Forelimb muscle (tissue), 1 donor: Measurements from ENCODE around the gene GNG10. TPM values are rescaled to one million over a fixed set of nuclear protein-coding genes. Genes with fewer than 3 reads are reported as not detected.
"Not testable (repeated sequence)": the region's sequence is repeated elsewhere in the genome, so short reads cannot be mapped to it uniquely, and the experiment has no call there.

Experiments used
- DNase-seq: peaks from one replicate; pipeline ENCODE4 v3.0.0-alpha.2; 2013; ENCODE audit warnings: low read depth
- polyA plus RNA-seq: library from polyadenylated mRNA; unstranded; fragments of 120-200 nt; gene quantifications from one replicate; pipeline ENCODE4 v1.2.1, GENCODE V29; 2013; ENCODE audit not compliant: insufficient read length

The GNG10 gene
- polyA plus RNA-seq, 1 donor = 40.7 TPM

- no peak for DNase-seq
These were observed 12.4 kb upstream of the GNG10 start for GRCh38 chr9:111649016-111649415.

- DNase-seq = no peak
These were observed 4.4 kb upstream of the GNG10 start for GRCh38 chr9:111657051-111657450.

GRCh38 chr9:111658943-111659342 is 2.5 kb upstream of the GNG10 start:
- no peak for DNase-seq

- DNase-seq = no peak
These were observed 1.7 kb upstream of the GNG10 start for GRCh38 chr9:111659691-111660090.

GRCh38 chr9:111661802-111662521 is 557 bp downstream of the GNG10 start:
- no peak for DNase-seq

GRCh38 chr9:111662576-111663300 is 1.3 kb downstream of the GNG10 start:
- no peak for DNase-seq

GRCh38 chr9:111663301-111663823 is 2.0 kb downstream of the GNG10 start:
- DNase-seq = no peak

- no peak for DNase-seq
These were observed 6.7 kb downstream of the GNG10 start for GRCh38 chr9:111668026-111668573.

- DNase-seq = not testable (repeated sequence)
These were observed 7.2 kb downstream of the GNG10 start for GRCh38 chr9:111668601-111669000.

- no peak for DNase-seq
These were observed 12.9 kb downstream of the GNG10 start for GRCh38 chr9:111674319-111674718.

- no peak for DNase-seq
These were observed 14.7 kb downstream of the GNG10 start for GRCh38 chr9:111676116-111676515.

- no peak for DNase-seq
These were observed 16.9 kb downstream of the GNG10 start for GRCh38 chr9:111678293-111678692.

- no peak for DNase-seq
These were observed 17.8 kb downstream of the GNG10 start for GRCh38 chr9:111679199-111679598.

GRCh38 chr9:111683392-111683791 is 22.0 kb downstream of the GNG10 start:
- DNase-seq = no peak

- DNase-seq = peak; percentile 11
These were observed 30.4 kb downstream of the GNG10 start for GRCh38 chr9:111691672-111692329.

GRCh38 chr9:111696796-111697195 is 35.4 kb downstream of the GNG10 start:
- DNase-seq = no peak

- DNase-seq = no peak
These were observed 39.4 kb downstream of the GNG10 start for GRCh38 chr9:111700776-111701175.

- DNase-seq = no peak
These were observed 43.1 kb downstream of the GNG10 start for GRCh38 chr9:111704503-111704902.

- no peak for DNase-seq
These were observed 50.1 kb downstream of the GNG10 start for GRCh38 chr9:111711548-111711947.

GRCh38 chr9:111712369-111712768 is 51.0 kb downstream of the GNG10 start:
- DNase-seq = no peak

- no peak for DNase-seq
These were observed 54.1 kb downstream of the GNG10 start for GRCh38 chr9:111715471-111715870.

GRCh38 chr9:111719541-111719940 is 58.1 kb downstream of the GNG10 start:
- DNase-seq = no peak
